WTC11 (cell line): Measurements from ENCODE around the gene ANK2.

ENCODE experiments used
- ATF1 ChIP-seq: sonication (generic); formaldehyde crosslinking; IDR thresholded peaks from 2 replicates; pipeline ENCODE4 v1.8.1; 2023; ENCODE audit warnings: mild to moderate bottlenecking, moderate library complexity, missing genetic modification reagents
- E2F1 ChIP-seq: sonication (generic); formaldehyde crosslinking; IDR thresholded peaks from 2 replicates; pipeline ENCODE4 v1.8.0; 2022; ENCODE audit warnings: mild to moderate bottlenecking, missing genetic modification reagents
- ELF4 ChIP-seq: sonication (generic); formaldehyde crosslinking; IDR thresholded peaks from 2 replicates; pipeline ENCODE4 v1.8.1; 2022; ENCODE audit warnings: low read depth, mild to moderate bottlenecking, moderate library complexity, missing genetic modification reagents
- ESRRA ChIP-seq: sonication (generic); formaldehyde crosslinking; IDR thresholded peaks from 2 replicates; pipeline ENCODE4 v1.8.1; 2022; ENCODE audit warnings: mild to moderate bottlenecking, missing genetic modification reagents, borderline replicate concordance
- USF2 ChIP-seq: sonication (generic); formaldehyde crosslinking; IDR thresholded peaks from 2 replicates; pipeline ENCODE4 v1.8.1; 2023; ENCODE audit warnings: mild to moderate bottlenecking, missing genetic modification reagents, moderate library complexity
- TF ChIP-seq, protein P1 (sequence below): sonication (generic); formaldehyde crosslinking; IDR thresholded peaks from 2 replicates; pipeline ENCODE4 v1.8.1; 2023; ENCODE audit warnings: mild to moderate bottlenecking, missing genetic modification reagents, borderline replicate concordance
- TF ChIP-seq, protein P2 (sequence below): fragments of 200-600 bp; IDR thresholded peaks from 2 replicates; pipeline ENCODE4 v1.8.0; 2022; ENCODE audit warnings: antibody characterized with exemption
- TF ChIP-seq, protein P3 (sequence below): sonication (generic); formaldehyde crosslinking; IDR thresholded peaks from 2 replicates; pipeline ENCODE4 v1.8.1; 2022; ENCODE audit warnings: missing genetic modification reagents, borderline replicate concordance

GRCh38 chr4:113375964-113376666, 326.7 kb downstream of the ANK2 start:
- TF ChIP-seq USF2 (CRISPR knock-in tag) (no peak), ESRRA (no peak), ELF4 (CRISPR knock-in tag) (no peak), E2F1 (CRISPR knock-in tag) (no peak), ATF1 (CRISPR knock-in tag) (no peak)
- TF ChIP-seq, protein P1, sequence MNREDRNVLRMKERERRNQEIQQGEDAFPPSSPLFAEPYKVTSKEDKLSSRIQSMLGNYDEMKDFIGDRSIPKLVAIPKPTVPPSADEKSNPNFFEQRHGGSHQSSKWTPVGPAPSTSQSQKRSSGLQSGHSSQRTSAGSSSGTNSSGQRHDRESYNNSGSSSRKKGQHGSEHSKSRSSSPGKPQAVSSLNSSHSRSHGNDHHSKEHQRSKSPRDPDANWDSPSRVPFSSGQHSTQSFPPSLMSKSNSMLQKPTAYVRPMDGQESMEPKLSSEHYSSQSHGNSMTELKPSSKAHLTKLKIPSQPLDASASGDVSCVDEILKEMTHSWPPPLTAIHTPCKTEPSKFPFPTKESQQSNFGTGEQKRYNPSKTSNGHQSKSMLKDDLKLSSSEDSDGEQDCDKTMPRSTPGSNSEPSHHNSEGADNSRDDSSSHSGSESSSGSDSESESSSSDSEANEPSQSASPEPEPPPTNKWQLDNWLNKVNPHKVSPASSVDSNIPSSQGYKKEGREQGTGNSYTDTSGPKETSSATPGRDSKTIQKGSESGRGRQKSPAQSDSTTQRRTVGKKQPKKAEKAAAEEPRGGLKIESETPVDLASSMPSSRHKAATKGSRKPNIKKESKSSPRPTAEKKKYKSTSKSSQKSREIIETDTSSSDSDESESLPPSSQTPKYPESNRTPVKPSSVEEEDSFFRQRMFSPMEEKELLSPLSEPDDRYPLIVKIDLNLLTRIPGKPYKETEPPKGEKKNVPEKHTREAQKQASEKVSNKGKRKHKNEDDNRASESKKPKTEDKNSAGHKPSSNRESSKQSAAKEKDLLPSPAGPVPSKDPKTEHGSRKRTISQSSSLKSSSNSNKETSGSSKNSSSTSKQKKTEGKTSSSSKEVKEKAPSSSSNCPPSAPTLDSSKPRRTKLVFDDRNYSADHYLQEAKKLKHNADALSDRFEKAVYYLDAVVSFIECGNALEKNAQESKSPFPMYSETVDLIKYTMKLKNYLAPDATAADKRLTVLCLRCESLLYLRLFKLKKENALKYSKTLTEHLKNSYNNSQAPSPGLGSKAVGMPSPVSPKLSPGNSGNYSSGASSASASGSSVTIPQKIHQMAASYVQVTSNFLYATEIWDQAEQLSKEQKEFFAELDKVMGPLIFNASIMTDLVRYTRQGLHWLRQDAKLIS (CRISPR knock-in tag), result no peak
- TF ChIP-seq, protein P2, sequence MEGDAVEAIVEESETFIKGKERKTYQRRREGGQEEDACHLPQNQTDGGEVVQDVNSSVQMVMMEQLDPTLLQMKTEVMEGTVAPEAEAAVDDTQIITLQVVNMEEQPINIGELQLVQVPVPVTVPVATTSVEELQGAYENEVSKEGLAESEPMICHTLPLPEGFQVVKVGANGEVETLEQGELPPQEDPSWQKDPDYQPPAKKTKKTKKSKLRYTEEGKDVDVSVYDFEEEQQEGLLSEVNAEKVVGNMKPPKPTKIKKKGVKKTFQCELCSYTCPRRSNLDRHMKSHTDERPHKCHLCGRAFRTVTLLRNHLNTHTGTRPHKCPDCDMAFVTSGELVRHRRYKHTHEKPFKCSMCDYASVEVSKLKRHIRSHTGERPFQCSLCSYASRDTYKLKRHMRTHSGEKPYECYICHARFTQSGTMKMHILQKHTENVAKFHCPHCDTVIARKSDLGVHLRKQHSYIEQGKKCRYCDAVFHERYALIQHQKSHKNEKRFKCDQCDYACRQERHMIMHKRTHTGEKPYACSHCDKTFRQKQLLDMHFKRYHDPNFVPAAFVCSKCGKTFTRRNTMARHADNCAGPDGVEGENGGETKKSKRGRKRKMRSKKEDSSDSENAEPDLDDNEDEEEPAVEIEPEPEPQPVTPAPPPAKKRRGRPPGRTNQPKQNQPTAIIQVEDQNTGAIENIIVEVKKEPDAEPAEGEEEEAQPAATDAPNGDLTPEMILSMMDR, result no peak
- TF ChIP-seq, protein P3, sequence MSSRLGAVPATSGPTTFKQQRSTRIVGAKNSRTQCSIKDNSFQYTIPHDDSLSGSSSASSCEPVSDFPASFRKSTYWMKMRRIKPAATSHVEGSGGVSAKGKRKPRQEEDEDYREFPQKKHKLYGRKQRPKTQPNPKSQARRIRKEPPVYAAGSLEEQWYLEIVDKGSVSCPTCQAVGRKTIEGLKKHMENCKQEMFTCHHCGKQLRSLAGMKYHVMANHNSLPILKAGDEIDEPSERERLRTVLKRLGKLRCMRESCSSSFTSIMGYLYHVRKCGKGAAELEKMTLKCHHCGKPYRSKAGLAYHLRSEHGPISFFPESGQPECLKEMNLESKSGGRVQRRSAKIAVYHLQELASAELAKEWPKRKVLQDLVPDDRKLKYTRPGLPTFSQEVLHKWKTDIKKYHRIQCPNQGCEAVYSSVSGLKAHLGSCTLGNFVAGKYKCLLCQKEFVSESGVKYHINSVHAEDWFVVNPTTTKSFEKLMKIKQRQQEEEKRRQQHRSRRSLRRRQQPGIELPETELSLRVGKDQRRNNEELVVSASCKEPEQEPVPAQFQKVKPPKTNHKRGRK (CRISPR knock-in tag), result no peak
